ENCODE results near the gene WWOX.
"Not testable (repeated sequence)": the region's sequence is repeated elsewhere in the genome, so short reads cannot be mapped to it uniquely, and the experiment has no call there.

Gene WWOX

GRCh38 chr16:78593352-78593751 is 493.9 kb downstream of the WWOX start:
- no peak for DNase-seq

GRCh38 chr16:78594191-78594590 is 494.7 kb downstream of the WWOX start:
- no peak for DNase-seq

- no peak for DNase-seq
Measured at GRCh38 chr16:78596348-78596995, 497.0 kb downstream of the WWOX start.

GRCh38 chr16:78596996-78597422 is 497.6 kb downstream of the WWOX start:
- DNase-seq = no peak

GRCh38 chr16:78597809-78598570 is 498.5 kb downstream of the WWOX start:
- no peak for DNase-seq

- no peak for DNase-seq
Measured at GRCh38 chr16:78599271-78599670, 499.8 kb downstream of the WWOX start.

GRCh38 chr16:78604423-78605062 is 505.1 kb downstream of the WWOX start:
- DNase-seq = not testable (repeated sequence)

- DNase-seq = no peak
Measured at GRCh38 chr16:78605548-78606101, 506.2 kb downstream of the WWOX start.

- no peak for DNase-seq
Measured at GRCh38 chr16:78606545-78606944, 507.1 kb downstream of the WWOX start.

- no peak for DNase-seq
Measured at GRCh38 chr16:78607022-78607421, 507.6 kb downstream of the WWOX start.

- DNase-seq = no peak
Measured at GRCh38 chr16:78607465-78607864, 508.0 kb downstream of the WWOX start.

GRCh38 chr16:78608305-78608776 is 508.9 kb downstream of the WWOX start:
- no peak for DNase-seq

GRCh38 chr16:78609402-78610274 is 510.2 kb downstream of the WWOX start:
- no peak for DNase-seq

- no peak for DNase-seq
Measured at GRCh38 chr16:78611318-78611717, 511.9 kb downstream of the WWOX start.

GRCh38 chr16:78619811-78620210 is 520.4 kb downstream of the WWOX start:
- DNase-seq = no peak

GRCh38 chr16:78620291-78620690 is 520.8 kb downstream of the WWOX start:
- no peak for DNase-seq

GRCh38 chr16:78623796-78624195 is 524.3 kb downstream of the WWOX start:
- DNase-seq = no peak

GRCh38 chr16:78624366-78624765 is 524.9 kb downstream of the WWOX start:
- no peak for DNase-seq

GRCh38 chr16:78628461-78629045 is 529.1 kb downstream of the WWOX start:
- DNase-seq = no peak

- no peak for DNase-seq
Measured at GRCh38 chr16:78629173-78629572, 529.7 kb downstream of the WWOX start.

- no peak for DNase-seq
Measured at GRCh38 chr16:78630102-78630501, 530.6 kb downstream of the WWOX start.

GRCh38 chr16:78633551-78633950 is 534.1 kb downstream of the WWOX start:
- no peak for DNase-seq
